GM12878 (cell line): ENCODE data around the gene CDC123.

Source experiments
- CREM ChIP-seq: IDR thresholded peaks from 2 replicates; pipeline ENCODE4 v1.6.1; 2014; ENCODE audit warnings: antibody characterized with exemption, low read depth
- EP300 ChIP-seq, 2 experiments: fragments of 150-350 bp in 1 of 2; IDR thresholded peaks; 2 replicates each; pipeline ENCODE4 v1.6.1; 2011 to 2012; ENCODE audit warnings: low read depth in 2 of 2, low read length in 2 of 2, borderline replicate concordance in 1 of 2, improper control_type of control experiment in 1 of 2, inconsistent platforms in 1 of 2; ENCODE audit not compliant: control insufficient read depth in 1 of 2
- MXI1 ChIP-seq: fragments of 150-350 bp; IDR thresholded peaks from 2 replicates; pipeline ENCODE4 v1.6.1; 2011; ENCODE audit warnings: low read depth, mild to moderate bottlenecking, inconsistent platforms, low read length, improper control_type of control experiment

DNA sequence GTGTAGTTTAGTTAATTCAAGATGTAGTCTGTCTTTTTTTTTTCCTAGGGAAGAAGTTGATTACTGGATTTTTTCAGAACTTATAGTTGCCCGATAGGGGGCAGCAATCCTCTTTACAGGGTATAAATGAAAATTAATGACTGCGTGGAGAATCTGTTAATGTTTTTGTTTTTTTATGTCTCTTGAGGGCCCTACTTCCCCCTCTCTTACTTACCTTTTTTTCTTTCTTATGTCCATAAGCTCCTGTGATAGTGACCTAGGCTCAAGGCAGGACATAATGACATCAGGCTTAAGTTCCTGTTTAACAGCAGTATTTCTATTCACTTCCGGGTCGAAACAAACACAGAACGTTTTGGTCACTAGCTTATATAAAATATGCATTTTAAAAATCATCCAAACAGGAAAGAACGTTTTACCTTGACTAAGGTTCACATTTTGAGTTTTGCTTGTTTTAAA is 18.8 kb downstream of the CDC123 start:
- TF ChIP-seq CREM (no peak), EP300 (IDR thresholded peaks at IDR 0.05; ENCODE audit: borderline replicate concordance in 1 of 2, control insufficient read depth in 1 of 2, low read depth in 2 of 2, low read length in 2 of 2) (no peak), MXI1 (no peak)
